T-helper 2 cell treated with Interferon-gamma antibody and Interleukin-4, amounts not matched to agents 5 μg/mL and 100 μg/mL, for 36 hours (primary cell): ENCODE data around the gene ATP1A4.

ENCODE experiments used
- DNase-seq: peaks from one replicate; pipeline ENCODE4 v3.0.0; 2021; ENCODE audit warnings: low spot score
- H3K27ac Mint-ChIP-seq: one replicate; pipeline ENCODE4 v1.8.0; 2021; ENCODE audit warnings: mild to moderate bottlenecking, mixed read lengths
- H3K27me3 Mint-ChIP-seq: one replicate; pipeline ENCODE4 v1.8.0; 2021; ENCODE audit warnings: low read depth, mixed read lengths
- H3K36me3 Mint-ChIP-seq: one replicate; pipeline ENCODE4 v1.8.0; 2021; ENCODE audit warnings: low read depth, mixed read lengths
- H3K4me1 Mint-ChIP-seq: one replicate; pipeline ENCODE4 v1.8.0; 2021; ENCODE audit warnings: low read depth, mixed read lengths
- H3K4me3 Mint-ChIP-seq: one replicate; pipeline ENCODE4 v1.8.0; 2022; ENCODE audit warnings: mild to moderate bottlenecking, moderate library complexity, mixed read lengths
- H3K9me3 Mint-ChIP-seq: one replicate; pipeline ENCODE4 v1.8.0; 2021; ENCODE audit warnings: mixed read lengths

Gene ATP1A4

DNA sequence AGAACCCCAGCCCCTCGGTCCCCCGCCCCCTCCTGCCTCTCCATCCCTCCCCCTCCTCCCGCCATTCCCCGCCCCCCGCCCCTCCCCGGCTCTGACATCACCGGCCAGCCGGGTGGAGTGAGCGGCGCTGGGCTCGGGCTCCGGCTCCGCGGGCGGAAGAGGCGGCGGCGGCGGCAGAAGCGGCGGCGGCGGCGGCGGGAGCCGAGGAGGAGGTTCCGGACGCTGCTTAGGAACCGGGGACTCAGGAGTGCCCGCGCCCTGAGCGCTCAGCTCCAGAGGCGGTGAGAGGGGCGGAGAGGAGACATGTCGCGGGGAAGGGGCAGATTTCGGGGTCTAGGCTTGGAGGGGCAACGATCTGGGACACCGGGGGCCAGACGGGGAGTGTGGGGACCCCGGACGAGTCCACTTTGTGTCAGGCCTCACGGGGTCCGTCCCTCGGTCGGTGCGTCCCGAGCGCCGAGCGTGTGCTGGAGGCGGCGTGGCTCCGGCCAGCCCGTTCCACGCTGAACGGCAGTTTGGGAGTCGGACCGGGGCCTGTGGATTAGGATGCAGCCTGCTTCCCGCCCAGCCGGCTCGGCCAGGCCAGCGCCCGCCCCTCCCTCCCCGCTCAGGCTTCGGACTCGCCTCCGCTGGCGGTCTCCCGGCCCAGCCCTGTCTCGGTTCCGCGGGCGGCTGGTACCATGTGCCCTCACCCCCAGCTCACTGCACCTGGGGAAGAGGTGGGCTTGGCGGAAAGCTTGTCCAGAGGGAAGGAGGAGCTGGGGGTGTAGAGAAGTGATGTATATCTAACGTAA lies 54.0 kb downstream of the ATP1A4 start, which contains the start of gene PEA15:
PEA15 (plus strand) TSS at position 143 of the 794 bp plus-strand sequence. CDS start 6,161 bp downstream, outside the sequence.
- Mint-ChIP-seq H3K27me3 (no peaks in the 10 kb centered on the region), H3K36me3 (peaks cover 6% of the 10 kb centered on the region), H3K4me1 (peaks cover 28% of the 10 kb centered on the region), H3K27ac (peak within 1 kb of the TSS; percentile 87), H3K4me3 (peak within 1 kb of the TSS; percentile 86), H3K9me3 (no peaks in the 10 kb centered on the region)
- DNase-seq = peak; percentile 65

DNA sequence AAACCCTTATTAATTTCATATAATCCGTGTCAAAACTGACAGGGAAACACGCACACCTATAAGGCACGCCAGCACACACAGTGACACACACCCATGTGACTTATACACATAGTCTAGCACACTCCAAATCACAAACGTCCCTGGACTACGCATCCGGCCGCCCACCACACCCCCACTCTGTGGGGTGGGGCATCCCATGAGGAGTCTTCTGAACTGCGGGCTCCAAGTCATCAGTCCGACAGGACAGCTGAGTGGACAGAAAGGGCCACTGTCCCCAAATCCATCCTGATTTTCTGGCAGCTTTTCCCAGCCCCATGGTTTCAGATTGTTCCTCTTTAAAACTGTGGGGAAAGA lies 54.6 kb downstream of the ATP1A4 start:
- H3K27me3 Mint-ChIP-seq = no peaks in the 10 kb centered on the region
- H3K4me1 Mint-ChIP-seq = peaks cover 28% of the 10 kb centered on the region
- no peaks in the 10 kb centered on the region for H3K9me3 Mint-ChIP-seq
- peak overlapping the region; percentile 53 for H3K27ac Mint-ChIP-seq
- peak overlapping the region; percentile 86 for H3K4me3 Mint-ChIP-seq
- H3K36me3 Mint-ChIP-seq = peaks cover 6% of the 10 kb centered on the region
- DNase-seq = peak; percentile 48

DNA sequence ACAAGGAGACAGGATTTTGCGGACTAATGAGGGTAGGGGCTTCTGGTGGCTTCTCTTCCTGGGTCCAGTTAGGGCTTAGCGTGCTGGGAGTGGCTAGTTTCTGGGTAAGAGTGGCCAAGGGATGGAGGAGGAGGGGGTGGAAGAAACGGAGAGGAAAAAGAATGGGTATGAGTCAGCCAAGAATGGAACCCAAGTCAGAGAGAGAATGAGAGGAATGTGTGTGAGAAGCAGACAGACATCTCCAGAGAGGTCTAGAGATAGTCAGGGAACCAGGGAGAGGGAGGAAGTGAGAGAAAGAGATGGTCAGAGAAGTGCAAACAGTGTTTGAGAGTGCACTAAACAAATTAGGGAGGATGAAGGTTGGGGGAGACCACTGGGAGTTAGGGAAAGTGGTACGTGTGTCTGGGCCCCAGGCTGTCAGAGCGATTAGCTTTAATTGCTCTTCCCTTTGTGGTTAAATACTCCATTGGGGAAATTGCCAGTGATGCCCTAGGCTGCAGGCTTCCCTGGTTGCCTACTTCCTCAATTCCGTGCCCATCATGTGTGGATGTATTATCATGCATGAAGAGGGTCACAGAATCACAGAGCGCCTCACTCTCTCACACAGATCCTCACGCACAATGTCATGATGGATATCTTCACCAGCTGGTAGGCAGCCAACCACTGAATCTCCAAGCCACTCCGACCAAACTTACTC lies 55.2 kb downstream of the ATP1A4 start:
- H3K36me3 Mint-ChIP-seq = peaks cover 7% of the 10 kb centered on the region
- no peak for DNase-seq
- no peaks in the 10 kb centered on the region for H3K9me3 Mint-ChIP-seq
- H3K27ac Mint-ChIP-seq = peak overlapping the region; percentile 74
- peak overlapping the region; percentile 86 for H3K4me3 Mint-ChIP-seq
- peaks cover 28% of the 10 kb centered on the region for H3K4me1 Mint-ChIP-seq
- H3K27me3 Mint-ChIP-seq = no peaks in the 10 kb centered on the region

DNA sequence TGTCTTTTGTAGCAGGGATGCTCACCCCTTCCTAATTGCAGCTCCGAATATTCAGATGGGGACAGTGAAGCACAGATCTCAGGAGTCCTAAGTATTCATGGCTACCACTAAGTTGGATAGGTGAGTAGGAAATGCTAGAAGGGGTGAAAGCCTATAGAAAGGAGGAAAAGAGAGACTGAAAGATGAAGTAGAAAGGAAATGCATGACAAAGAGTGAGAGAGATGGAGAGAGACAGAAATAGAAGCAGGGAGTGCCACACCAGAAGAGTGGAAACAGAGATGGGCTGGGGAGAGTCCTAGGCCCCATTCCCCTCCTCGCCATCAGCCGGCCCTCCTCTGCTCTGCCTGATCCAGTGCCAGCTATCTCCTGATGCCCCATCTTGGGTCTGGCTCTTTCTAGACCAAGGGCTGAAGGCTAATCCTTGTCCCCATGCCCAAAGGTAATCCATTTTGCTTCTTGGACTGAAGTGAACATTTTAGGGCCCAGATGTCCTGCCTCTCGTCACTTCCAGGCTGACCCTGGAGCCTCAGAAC lies 55.8 kb downstream of the ATP1A4 start:
- DNase-seq = no peak
- Mint-ChIP-seq H3K27me3 (no peaks in the 10 kb centered on the region), H3K4me1 (peaks cover 28% of the 10 kb centered on the region), H3K36me3 (peaks cover 12% of the 10 kb centered on the region), H3K9me3 (no peaks in the 10 kb centered on the region), H3K4me3 (peak overlapping the region; percentile 12), H3K27ac (peak overlapping the region; percentile 7)

DNA sequence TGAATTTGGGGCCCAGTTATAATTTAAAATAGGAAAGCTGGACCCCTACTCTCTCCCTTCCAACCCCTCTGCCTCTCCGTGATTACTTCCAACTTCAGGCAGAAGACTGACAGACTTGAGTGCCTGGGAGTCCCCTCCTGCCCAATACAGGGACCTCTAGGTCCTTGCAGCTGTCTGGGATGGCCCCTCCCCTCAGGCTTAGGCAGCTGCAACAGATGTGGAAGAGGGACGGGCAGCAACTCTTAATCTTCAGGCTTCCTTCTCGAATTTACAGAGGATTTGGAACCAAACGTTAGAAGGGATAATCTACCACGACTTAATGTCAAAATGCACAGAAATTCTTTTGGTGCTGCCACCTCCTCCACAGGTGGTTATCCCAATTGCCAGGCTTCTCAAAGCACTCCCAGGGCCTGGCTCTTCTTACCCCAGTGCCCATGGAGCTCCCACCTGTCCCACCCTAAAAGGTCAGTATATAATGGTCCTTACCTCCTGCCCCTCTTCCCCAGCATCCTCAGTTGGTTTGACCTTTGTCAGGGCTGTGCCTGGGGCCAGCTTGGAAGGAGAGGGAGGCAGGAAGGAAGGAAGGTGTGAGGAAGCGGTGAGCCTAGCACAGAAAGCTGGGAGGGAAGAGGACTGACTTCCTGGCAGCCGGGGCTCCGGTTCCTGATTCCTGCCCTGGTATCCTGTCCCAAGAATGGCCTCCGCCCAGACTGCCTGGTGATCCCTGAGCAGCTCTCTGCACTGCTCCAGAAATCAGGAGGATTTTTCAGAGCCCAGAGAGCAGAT lies 56.6 kb downstream of the ATP1A4 start:
- Mint-ChIP-seq H3K27ac (peak overlapping the region; percentile 32), H3K4me3 (no peak overlapping the region), H3K36me3 (peaks cover 16% of the 10 kb centered on the region), H3K4me1 (peaks cover 28% of the 10 kb centered on the region), H3K27me3 (no peaks in the 10 kb centered on the region), H3K9me3 (no peaks in the 10 kb centered on the region)
- DNase-seq = no peak

DNA sequence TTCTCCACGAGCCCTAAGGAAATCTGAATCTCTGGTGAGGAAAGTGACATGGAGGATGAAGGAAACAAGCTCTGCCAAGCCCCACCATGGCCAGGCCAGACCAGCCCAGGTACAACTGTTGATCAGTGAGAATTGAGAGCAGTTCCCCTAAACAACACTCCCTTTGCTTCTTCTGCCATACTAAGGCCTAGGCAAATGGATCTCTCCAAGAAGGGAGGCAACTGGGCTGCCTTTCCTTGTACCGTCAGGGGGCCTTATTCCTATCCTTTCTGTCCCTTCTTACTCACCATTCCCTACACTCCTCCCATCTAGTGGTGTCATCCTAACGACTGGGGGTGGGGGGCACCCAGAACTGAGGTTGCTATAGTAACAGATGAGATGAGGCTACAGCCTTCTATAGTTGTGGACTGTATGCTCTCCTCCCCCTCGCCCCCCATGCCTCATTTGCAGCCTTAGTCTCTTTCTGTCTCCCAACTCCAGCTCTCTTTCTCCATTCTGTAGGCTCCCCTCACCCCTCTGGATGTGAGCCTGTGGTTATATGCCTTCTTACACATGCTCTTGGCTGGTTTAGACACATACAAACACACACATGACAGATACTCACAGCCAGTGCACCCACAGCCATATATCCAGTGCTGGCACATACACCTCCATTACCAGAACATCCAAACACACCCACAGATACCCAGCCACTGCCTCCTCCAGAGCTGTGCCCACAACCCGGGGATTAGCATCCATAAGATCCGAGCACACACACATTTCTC lies 57.3 kb downstream of the ATP1A4 start:
- H3K27ac Mint-ChIP-seq = peak overlapping the region; percentile 46
- H3K4me3 Mint-ChIP-seq = no peak overlapping the region
- H3K9me3 Mint-ChIP-seq = no peaks in the 10 kb centered on the region
- H3K27me3 Mint-ChIP-seq = no peaks in the 10 kb centered on the region
- H3K4me1 Mint-ChIP-seq = peaks cover 28% of the 10 kb centered on the region
- H3K36me3 Mint-ChIP-seq = peaks cover 21% of the 10 kb centered on the region
- no peak for DNase-seq

DNA sequence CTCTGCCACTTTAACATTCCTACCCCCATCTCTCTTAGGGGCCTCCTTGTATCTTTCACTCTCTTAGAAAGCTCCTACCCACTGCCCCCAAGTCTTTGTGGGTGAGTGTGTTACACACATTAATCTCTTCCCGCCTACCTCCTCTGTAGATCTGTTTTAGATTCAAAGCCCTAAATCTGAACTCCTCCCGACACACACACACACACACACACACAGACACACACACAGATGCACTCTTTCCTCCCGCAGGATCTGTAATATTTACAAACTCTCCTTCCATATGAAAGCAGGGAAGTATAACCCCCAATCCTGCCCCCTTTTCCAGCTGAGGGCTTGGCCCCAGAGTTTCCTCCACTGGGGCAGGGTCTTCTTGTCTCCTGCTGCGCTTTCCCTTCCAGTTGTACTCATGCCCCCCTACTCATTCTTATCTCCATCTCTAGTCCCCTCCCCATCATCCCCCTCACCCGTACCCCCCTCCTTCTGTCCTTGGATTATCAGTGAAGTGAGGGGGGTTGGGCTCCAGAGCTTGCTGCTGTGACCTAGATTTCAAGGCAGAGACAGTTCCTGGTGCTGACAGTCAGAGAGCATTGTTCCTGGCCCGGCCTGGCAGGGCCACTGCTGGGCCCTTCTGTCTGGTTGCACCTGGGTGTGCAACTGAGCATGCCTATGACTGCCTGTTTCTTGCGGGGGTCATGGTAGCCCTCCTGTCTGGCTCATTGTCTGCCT lies 58.1 kb downstream of the ATP1A4 start:
- H3K27me3 Mint-ChIP-seq = no peaks in the 10 kb centered on the region
- no peak overlapping the region for H3K4me3 Mint-ChIP-seq
- no peaks in the 10 kb centered on the region for H3K9me3 Mint-ChIP-seq
- peak overlapping the region; percentile 4 for H3K27ac Mint-ChIP-seq
- DNase-seq = no peak
- peaks cover 24% of the 10 kb centered on the region for H3K36me3 Mint-ChIP-seq
- peaks cover 22% of the 10 kb centered on the region for H3K4me1 Mint-ChIP-seq

DNA sequence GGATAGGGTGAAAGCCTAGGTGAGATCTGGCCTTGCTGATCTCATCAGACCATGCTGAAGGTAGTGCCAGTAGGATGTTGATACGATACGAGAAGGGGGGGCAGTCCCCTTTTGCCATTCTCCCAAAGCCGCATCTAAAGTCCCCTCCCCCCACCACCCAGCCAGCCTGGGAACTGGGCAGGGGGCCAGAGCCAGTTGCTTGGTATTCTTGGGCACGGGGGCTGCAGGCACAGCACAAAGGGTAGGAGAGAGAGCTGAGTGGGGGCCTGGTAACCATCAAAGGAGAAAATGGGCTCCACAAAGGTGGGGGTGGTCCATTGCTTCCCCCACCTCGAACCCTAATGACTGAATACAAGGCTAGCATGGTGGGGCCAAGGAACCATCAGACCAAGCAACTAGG lies 59.2 kb downstream of the ATP1A4 start:
- Mint-ChIP-seq H3K27me3 (no peaks in the 10 kb centered on the region), H3K4me1 (peaks cover 18% of the 10 kb centered on the region), H3K4me3 (no peak overlapping the region), H3K36me3 (peaks cover 28% of the 10 kb centered on the region), H3K27ac (no peak overlapping the region), H3K9me3 (no peaks in the 10 kb centered on the region)
- no peak for DNase-seq

DNA sequence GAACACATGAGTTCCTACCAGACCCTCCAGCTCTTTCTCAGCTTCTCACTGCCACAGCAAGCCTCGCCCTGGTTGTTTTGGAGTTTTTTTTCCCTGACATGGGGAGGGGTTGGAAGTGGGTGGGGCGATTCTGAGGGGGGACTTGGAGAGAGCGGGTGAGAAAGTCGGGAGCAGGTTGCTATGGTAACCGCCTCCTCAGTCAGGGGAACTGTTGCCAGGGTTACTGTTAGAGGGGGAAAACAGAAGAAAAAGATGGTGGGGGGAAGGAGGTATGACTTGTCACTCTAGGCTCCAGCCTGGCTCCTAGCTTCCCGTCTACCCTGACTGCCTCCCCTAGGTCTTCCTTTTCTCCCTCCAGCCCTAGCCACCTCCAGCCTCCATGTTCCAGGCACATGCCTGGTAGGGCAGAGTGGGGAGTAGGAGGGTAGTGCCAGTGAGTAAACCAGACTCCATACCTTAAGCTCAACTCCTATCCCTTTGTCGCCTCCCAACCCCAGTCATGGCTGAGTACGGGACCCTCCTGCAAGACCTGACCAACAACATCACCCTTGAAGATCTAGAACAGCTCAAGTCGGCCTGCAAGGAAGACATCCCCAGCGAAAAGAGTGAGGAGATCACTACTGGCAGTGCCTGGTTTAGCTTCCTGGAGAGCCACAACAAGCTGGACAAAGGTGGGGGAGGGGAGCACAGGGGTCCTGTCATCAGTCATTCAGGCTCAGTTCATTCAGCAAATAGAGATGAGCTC lies 59.8 kb downstream of the ATP1A4 start:
- H3K4me1 Mint-ChIP-seq = peaks cover 17% of the 10 kb centered on the region
- no peak overlapping the region for H3K4me3 Mint-ChIP-seq
- H3K9me3 Mint-ChIP-seq = no peaks in the 10 kb centered on the region
- H3K27me3 Mint-ChIP-seq = no peaks in the 10 kb centered on the region
- H3K36me3 Mint-ChIP-seq = peaks cover 29% of the 10 kb centered on the region
- DNase-seq = no peak
- no peak overlapping the region for H3K27ac Mint-ChIP-seq

GRCh38 chr1:160214481-160215140 lies 63.2 kb downstream of the ATP1A4 start:
- Mint-ChIP-seq H3K4me1 (no peaks in the 10 kb centered on the region), H3K27ac (no peak overlapping the region), H3K36me3 (peaks cover 32% of the 10 kb centered on the region), H3K4me3 (no peak overlapping the region), H3K9me3 (no peaks in the 10 kb centered on the region), H3K27me3 (no peaks in the 10 kb centered on the region)
- no peak for DNase-seq

GRCh38 chr1:160216301-160216700 lies 64.9 kb downstream of the ATP1A4 start:
- no peak overlapping the region for H3K4me3 Mint-ChIP-seq
- H3K27me3 Mint-ChIP-seq = no peaks in the 10 kb centered on the region
- no peak overlapping the region for H3K27ac Mint-ChIP-seq
- no peaks in the 10 kb centered on the region for H3K4me1 Mint-ChIP-seq
- no peak for DNase-seq
- peaks cover 43% of the 10 kb centered on the region for H3K36me3 Mint-ChIP-seq
- H3K9me3 Mint-ChIP-seq = no peaks in the 10 kb centered on the region

GRCh38 chr1:160217481-160218051 lies 66.2 kb downstream of the ATP1A4 start:
- no peak overlapping the region for H3K27ac Mint-ChIP-seq
- H3K4me1 Mint-ChIP-seq = no peaks in the 10 kb centered on the region
- H3K27me3 Mint-ChIP-seq = no peaks in the 10 kb centered on the region

More at GRCh38 chr1:160217481-160218051, 66.2 kb downstream of the ATP1A4 start:
- Mint-ChIP-seq H3K4me3 (no peak overlapping the region), H3K36me3 (peaks cover 42% of the 10 kb centered on the region), H3K9me3 (no peaks in the 10 kb centered on the region)
- DNase-seq = no peak
